Measurements from ENCODE around the gene ARHGAP27.

ARHGAP27 gene

DNA sequence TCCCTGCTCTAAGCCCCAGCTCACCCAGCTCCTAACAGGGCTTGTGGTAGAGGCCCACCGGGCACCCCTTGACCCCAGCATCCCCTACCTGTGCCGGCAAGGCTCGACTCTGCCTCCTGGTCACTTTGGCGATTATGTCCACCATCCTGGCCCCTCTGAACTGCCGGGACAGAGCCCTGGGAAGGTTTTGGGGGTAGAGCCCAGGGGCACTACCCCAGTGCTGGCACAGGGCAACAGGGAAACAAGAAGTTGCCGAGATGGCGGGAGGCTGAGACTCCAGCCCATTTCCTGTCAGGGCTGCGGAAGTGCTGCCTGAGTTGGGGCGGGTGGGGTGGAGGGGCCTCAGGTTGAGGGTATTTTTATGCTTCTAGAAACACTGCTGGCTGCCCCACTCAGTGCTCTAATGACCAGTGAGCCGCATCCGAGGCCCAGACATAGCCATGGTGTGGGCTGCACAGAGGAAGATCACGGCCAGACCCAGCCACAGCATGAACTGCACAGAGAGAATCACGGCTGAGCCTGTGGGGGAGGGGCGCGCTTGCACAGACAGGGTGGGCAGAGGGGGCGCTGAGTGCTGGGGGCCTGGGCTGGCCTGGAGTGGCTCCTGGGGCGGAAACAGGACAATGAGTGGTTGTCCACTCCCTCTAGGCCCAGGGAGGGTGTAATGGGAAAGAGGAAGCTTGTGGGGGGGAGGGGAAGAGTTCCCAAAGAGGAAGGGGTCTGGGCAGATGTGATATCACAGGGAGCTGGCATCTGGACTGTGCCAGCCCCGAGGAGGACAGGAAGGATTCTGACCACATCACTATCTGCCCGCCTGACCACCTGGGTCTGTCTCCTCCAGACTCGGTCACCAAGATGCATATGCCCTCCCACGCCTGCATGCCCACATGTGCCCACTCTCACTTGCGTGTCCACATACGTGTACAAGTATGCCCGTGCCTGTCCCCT, 22.3 kb downstream of the ARHGAP27 start:
- no peak overlapping the region for H3K4me3 ChIP-seq (ENCODE audit: low read depth, low read length)

DNA sequence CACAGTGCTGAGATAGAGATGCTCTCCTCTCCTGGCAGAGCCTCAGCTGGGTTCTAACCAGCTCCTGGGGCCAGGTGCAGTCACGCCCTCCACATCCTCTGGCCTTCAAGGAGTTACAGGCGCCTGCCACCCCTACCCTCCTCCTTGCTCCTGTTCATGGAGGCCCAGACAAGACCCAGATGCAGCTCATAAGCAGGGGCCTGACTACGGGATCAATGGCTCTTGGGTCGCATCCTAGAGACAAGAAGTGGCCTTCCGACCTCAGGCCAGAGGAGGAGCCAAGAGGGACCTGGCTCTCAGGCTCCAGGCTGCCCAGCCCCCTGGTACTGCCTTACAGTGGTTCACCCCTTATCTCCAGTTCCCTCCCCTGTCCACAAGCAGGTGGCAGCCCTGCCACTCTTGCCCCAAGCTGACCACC, 23.0 kb downstream of the ARHGAP27 start:
- no peak overlapping the region for H3K4me3 ChIP-seq (ENCODE audit: low read depth, low read length)

DNA sequence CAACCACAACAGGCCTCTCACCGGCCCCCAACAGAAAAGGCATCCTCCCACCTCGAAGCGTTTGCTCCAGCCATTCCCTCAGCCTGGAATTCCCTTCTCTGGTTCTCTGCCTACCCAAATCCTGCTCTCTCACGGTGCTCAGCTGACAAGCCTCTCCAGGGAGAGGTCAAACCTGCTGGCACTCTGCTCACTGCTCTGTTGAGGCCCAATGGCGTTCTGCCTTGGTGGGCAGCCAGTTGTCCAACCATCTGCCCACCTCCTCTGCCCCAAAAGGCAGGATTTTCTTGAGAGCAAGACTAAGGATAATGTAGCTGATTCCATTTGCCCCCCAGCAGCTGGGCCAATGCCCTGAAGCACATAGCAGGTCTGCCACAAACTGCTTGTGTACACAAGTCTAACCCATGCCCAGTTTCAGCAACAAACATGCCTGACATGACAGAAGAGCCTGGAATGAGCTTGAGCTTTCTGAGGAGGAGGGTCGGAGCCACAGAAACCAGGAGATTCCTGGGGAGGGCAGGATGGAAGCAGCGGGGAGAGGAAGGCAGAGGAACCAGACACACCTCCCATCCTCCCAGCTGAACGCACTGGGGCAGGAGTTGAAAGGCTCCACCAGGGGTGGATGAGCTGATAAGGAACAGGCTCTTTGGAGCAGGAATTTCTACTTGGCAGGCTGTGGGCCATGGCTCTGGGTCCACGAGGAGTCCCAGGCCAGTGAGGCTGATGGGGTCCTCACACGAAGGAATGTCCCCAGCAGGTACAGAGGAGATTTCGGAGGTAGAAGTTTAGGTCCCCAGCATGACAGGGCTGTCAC, 23.9 kb downstream of the ARHGAP27 start:
- H3K4me3 ChIP-seq (ENCODE audit: low read depth, low read length): no peak overlapping the region

DNA sequence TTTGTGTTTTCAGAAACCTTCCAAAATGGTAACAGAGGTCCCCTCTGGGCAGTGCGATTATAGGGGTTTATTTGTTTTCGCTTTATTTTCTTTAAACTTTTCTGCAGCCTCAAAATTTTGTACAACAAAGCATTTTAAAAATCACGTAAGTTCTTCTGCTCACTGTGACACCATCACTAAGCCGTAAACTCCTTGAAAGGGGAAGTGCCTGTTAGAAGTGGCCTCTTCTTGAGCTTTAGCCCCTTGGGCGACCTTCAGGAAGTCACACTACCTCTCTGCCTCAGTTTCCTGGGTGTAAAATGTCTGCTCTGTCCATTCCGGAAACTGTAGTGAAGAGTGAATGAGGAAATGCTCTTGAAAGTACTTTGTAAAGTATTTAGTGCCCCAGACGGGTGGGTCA, 26.6 kb downstream of the ARHGAP27 start:
- H3K4me3 ChIP-seq (ENCODE audit: low read depth, low read length): no peak overlapping the region

DNA sequence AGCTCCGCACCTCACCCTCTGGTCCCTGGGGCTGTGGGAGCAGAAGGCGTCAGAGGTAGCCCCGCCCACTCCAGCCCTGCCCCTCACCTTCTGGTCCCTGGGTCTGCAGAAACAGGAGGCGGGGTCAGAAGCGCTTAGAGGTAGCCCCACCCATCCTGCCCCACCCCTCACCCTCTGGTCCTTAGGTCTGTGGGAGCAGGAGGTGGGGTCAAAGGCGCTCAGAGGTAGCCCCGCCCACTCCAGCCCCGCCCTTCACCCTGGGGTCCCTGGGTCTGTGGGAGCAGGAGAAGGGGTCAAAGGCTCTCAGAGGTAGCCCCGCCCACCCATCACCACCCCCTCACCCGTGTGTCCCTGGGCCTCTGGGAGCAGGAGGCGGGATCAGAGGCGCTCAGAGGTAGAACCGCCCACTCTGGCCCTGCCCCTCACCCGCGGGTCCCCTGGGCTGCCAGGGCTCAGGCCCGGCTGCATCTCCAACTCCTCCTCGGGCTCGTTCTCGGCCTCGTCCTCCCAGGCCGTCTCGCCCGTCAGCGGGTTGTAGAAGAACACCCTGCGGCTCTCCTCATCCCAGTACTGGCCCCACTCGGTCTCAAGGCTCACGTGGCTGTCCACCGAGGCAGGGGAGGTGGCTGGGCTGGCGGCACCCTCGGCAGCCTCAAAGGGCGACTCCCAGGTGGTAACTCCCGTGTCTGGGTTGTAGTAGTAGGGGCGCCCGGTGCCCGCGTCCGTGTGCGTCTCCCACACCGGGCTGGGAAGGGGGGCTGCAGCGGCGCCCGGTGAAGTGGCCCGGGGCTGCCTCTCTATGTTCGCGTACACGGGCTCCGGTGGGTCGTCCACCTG, 27.2 kb downstream of the ARHGAP27 start:
- H3K4me3 ChIP-seq (ENCODE audit: low read depth, low read length): peak overlapping the region; percentile 9

DNA sequence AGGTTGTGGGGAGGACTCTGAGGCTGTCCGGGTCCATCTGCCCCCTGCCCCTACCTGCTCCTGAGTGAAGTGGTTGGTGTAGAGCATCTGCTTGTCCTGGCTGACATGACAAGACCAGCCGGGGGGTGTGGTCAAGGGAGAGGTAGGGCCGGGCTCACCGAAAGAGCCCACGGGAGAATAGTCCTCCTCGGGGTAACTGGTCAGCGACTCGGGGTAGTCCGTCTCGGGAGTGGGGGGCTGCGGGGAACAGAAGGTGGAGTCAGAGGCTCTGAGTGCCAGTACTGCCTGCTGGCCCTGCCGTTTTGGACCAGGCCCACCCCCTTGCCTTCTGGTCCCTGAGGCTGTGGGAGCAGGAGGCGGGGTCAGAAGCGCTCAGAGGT, 27.8 kb downstream of the ARHGAP27 start:
- no peak overlapping the region for H3K4me3 ChIP-seq (ENCODE audit: low read depth, low read length)

DNA sequence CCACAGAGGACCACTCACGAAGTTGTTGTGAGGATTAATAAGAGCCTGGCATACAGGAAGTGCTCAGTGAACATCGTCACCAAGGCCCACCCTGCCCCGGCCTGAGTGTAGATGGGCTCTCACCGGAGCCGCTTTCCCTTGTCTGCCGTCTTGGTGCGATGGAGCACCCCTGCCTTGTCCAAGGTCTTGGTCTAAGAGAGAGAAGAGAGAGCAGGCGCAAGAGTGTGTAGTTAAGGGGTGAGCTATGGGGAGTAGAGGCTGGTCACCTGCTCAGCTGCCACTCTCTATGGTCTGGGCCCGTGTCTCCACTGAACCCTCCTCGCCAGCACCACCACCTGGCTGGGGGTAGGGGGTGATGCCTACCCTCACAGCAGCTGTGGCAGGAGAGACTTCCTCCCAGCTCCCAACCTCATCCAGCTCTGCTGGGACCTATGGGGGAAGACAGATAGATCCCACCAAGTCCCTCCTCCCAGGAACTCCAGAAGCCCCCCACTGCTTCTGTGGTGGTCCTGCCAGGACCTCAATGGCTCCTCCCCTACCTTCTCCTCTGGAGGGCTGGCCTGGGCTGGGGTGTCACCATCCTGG, 28.7 kb downstream of the ARHGAP27 start:
- H3K4me3 ChIP-seq (ENCODE audit: low read depth, low read length): no peak overlapping the region

DNA sequence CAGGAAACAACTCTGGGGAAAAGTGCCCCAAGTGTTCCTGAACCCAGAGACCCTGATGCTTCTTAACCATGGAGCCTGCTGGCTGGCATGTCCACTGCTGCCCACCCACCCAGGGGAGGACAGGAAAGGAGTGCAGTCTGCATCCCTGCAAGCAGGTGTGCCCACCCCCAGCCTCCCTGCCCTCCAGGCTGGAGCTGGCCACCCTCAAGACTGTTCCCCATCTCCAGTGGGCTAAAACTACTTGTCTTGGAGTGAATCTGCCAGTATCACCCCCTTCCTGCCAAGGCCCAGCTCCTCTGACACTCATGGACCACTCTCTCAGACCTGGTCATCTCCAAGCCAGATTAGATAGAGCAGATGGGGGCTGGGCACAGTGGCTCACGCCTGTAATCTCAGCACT, 29.8 kb downstream of the ARHGAP27 start:
- H3K4me3 ChIP-seq (ENCODE audit: low read depth, low read length): no peak overlapping the region

DNA sequence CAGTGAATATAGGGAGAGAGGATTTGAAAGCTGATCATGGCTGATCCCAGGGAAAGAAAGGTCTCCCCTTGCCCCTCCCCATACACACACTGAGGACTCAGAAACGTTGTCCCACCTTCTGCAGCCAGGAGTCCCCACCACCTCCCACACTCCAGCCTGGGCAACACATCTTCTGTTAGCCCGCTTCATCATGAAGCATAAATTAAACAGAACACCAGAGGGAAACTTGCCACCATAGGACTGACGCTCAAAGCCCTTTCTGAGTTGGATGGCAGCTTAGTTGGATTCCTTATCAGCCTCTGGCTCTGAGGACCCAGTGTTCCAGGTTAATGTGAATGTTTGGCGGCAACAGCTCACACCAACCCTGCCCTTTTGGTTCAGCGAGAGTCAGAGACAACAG, 33.9 kb downstream of the ARHGAP27 start:
- no peak overlapping the region for H3K4me3 ChIP-seq (ENCODE audit: low read depth, low read length)

DNA sequence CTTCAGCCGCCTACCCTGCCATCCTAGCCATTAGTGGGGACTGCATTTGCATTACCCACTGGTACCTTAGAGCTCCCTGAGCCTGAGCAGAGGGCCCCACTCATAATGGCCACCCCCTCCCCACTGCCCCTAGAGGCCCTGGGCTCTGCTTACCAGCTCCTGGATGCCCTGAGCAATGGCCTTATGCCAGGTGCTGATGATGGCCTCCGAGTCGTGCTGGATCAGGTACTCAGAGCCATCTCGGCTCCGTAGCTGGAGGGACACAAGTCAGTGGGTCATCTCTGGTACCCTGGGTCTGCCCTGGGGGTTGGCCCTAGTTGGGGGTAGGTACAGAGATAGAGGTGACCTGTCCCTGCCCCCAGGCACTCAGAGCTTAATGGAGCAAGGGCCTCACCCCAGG, 34.9 kb downstream of the ARHGAP27 start:
- no peak overlapping the region for H3K4me3 ChIP-seq (ENCODE audit: low read depth, low read length)

DNA sequence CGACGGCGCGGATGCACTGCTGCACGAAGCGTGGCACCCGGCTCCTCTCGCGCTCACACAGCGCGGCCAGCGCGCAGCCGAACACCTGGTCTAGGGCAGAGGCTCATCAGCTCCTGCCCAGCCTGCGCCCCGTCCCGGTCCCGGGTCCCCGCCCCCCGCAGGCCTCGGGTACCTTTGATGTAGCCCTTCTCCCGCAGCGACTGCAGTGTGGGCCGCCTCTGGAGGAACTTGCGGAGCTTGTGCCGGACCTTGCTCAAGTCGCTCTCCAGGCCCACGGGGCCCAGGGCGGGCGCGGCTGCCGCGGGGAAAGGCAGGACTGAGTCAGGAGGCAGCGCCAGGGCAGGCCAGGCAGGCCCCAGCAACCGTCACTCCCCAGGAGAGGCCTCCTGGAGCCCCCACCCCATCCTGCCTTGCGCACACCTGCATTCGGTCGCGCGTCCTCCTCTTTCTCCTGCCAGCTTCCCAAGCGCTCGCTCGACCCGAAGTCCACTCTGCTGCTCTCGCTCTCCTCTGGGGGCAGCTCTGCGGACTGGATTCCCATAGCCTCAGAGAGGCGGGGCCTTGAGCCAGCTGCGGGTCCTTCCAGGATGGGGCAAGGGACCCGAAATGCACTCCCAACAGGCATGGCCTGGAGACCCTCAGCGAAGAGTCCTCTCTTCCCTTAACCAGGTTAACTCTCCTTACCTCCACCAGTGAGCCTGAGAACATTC, 36.0 kb downstream of the ARHGAP27 start:
- H3K4me3 ChIP-seq (ENCODE audit: low read depth, low read length): no peak overlapping the region

DNA sequence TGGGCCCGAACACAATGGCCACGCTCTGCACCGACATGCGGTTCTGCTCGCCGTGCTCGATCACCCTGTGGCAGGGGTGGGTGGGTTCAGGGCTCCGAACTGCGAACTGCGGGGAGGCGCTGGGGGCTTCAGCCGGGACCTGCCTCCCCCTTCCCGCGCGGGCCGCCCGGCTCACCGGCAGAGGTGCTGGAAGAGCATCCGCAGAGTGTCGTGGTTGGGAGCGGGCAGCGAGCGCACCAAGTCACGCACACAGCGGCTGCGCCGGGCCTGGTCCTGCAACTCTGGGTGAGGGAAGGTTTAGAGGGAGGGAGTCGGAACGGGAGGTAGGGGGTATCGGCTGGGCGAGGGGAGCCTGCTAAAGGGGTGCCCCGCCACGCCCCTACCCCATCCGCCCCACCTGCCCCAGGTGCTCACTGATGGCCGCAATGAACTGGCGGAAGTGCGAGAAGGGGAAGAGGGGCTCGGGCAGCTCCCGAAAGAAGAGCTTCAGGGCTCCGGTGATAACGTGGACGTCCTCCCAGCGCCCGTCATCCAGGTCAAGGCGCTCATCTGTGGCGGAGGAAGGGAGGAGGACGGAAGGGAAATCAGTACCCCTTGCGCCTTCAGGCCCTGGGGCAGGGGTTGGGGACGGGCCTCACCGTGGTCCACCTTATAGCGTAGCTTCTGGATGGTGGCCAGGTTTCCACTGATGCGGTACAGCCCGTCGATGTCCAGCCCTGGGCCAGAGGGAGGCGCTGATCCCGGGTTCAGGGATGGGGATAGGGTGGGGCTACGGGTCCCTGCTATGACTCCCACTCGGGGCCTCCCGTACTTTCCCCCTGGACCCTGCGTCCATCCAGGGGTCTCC, 36.9 kb downstream of the ARHGAP27 start:
- no peak overlapping the region for H3K4me3 ChIP-seq (ENCODE audit: low read depth, low read length)

DNA sequence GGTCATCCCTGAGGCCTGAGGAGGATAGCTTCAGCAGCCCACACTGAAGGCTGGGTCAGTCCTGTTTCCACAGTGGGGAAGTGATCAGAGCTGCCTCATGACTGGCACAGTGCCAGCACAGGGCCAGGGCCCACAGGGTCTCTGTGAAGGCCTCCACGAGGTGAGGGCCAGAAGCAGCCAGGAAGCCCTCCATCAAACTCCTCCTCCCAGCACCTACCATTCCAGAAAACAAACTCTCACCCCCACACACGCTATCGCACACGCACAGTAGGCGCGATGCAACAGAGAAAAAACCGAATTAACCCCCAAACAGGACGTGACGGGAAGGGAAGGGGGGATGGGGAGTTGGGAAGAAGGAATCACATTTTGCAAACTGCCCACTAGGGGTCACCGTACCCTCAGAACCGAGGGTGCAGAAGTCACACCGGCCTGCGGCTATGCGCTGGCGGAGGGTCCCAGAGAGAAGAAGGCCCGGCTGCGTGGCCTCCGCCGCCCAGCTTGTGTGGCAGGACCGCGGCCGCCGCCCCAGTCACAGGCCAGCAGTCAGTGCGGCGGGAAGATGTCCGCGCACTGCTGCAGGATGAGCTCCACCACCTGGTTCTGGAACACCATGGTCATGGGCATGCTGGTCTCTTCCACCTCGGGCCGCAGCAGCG, 37.6 kb downstream of the ARHGAP27 start:
- H3K4me3 ChIP-seq (ENCODE audit: low read depth, low read length): no peak overlapping the region

DNA sequence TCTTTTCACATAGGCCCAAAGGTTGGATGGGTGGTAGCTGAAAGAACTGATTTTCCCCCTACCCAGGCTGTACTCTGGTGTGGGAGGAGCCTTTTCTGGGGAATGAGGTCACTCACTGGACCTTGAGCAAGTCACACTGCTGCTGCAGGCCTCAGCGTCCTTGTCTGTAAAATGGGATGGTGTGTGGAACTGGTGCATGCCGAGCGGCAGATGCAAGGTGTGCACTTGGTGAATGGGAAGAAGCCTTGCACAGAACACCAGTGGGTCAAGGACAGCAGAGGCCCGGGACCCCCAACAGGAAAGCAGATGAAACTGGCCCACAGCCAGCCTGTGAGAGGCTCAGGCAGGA, 38.1 kb downstream of the ARHGAP27 start:
- H3K4me3 ChIP-seq (ENCODE audit: low read depth, low read length): no peak overlapping the region

DNA sequence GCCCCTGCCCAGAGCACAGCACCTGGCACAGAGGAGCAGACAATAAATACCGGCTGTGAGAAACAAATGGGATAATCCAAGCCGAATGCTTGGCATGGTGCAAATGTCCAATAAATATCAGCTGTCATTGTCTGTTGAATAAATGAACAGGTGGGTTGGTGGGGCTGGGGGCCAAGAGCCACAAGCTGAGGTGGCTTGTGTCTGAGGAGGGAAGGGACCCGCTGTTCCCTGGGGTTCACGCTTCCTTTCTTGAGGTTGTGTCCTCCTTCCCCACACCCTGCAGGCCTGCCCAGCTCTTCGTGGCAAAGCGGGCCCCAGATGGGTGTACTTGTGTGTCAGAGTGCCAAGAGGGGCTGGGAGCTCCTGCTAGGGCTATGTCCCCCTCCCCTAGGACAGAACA, 38.6 kb downstream of the ARHGAP27 start:
- no peak overlapping the region for H3K4me3 ChIP-seq (ENCODE audit: low read depth, low read length)

DNA sequence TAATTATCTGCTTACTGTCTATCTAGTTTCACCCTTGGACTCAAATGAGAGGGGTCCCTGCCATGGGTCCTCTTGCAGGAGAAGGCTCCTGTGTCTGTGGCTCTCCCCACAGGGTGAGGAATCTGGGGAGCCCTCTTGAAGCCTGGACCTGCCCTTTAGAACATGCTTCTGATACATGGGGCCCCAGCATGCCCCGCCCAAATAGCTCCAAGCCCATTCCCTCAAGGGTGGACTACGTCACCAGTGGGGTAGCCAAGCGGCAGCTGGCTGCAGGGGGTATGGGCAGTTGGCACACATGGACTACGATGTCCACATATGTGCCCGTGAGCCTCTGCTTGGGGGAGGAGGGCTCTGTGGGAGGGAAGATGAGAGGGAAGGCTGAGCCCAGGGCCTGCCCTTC, 39.3 kb downstream of the ARHGAP27 start:
- no peak overlapping the region for H3K4me3 ChIP-seq (ENCODE audit: low read depth, low read length)

DNA sequence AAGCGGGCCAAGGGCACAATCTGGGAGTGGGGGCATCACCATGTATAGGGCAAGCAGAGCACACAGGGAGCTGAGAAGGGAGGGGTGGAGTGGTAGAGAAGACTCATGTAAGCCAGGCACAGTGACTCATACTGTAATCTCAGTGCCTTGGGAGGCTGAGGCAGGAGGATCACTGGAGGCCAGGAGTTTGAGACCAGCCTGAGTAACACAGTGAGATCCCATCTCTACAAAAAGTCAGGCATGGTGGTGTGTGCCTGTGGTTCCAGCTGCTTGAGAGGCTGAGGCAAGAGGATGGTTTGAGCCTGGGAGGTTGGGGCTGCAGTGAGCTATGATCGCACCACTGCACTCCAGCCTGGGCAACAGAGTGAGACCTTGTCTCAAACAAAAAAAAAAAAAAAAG, 40.8 kb downstream of the ARHGAP27 start:
- H3K4me3 ChIP-seq (ENCODE audit: low read depth, low read length): no peak overlapping the region

DNA sequence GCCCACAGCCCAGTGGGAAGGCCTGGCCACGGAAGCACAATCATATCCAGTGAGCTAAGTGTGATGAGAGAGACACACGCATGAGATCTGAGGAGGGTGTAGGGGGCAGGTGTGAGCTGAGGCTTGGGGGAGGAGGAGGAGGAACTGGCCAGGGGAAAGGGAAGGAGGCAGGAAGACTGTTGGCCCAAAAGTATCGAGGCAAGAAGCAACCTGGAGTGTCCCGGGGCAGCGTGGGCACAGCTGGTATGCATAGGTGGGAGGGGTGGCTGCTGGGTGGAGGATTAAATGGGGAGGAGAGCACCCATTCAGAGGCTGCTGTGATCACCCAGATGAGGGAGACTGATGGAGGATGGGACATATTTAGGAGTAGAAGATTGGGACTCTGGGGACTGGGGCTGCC, 41.4 kb downstream of the ARHGAP27 start:
- no peak overlapping the region for H3K4me3 ChIP-seq (ENCODE audit: low read depth, low read length)

DNA sequence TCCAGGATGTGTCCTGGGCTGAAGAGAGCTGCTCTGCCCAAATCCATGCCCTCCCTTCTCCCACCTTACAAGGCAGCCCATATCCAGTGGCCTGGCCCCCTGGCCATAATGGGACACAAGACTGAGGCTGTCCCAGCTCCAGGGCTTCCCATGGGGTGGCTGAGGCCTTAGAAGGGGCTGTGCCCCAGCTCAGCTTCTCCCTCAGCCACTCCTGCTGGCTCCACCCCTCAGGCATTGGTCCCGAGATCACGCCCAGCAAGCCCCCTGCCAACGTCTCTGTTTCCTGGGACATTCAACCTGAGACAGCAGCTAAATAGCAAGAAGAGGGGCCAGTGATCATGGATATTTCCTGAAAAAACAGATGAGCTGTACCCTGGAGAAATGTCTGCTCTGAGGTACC, 43.3 kb downstream of the ARHGAP27 start:
- H3K4me3 ChIP-seq (ENCODE audit: low read depth, low read length): no peak overlapping the region

Measured in iPS-11a (cell line).